CD1c-positive myeloid dendritic cell (primary cell): ENCODE data around the gene IGSF1.
"Not testable (repeated sequence)": the region's sequence is repeated elsewhere in the genome, so short reads cannot be mapped to it uniquely, and the experiment has no call there.

ENCODE experiments used
- DNase-seq: peaks from one replicate; pipeline ENCODE4 v3.0.0-alpha.2; 2016; ENCODE audit errors: extremely low spot score

Gene IGSF1

DNA sequence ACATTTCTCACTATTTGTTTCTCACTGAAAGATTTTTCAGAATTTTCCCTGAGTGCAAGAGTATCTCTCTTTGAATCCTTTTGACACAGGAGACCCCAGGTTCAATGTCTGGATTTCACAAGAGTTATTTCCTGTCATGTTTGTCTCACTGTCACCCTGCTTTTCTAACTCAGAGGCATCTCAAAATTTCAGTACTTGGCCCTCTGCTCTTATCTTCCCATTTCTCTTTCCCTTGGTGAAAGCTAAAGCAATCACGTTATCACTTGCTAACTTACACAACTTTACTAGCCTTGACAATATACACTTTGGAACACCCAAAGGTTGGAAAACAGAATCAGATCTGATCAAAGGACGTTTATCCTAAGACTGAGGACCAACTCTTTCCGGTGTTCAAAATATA lies 17.3 kb downstream of the IGSF1 start:
- no peak for DNase-seq

DNA sequence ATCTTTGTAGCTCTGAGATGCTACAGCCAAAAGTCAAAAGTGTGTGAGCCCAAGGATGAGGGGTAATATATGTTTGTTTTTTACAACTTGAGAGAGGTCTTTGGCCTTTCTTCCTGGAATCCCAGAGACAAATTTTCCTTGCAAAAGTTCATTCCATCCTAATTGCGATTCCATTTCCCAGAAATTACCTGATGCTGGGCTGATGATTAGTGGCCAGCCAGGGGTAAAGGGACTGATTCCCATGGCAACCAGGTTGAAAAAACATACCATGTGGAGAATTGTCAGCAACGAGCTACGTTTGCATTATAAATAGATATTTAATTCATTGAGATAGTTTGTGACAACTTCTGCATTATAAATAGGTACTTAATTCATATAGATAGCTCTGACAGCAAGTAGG lies 17.8 kb downstream of the IGSF1 start:
- DNase-seq = no peak

DNA sequence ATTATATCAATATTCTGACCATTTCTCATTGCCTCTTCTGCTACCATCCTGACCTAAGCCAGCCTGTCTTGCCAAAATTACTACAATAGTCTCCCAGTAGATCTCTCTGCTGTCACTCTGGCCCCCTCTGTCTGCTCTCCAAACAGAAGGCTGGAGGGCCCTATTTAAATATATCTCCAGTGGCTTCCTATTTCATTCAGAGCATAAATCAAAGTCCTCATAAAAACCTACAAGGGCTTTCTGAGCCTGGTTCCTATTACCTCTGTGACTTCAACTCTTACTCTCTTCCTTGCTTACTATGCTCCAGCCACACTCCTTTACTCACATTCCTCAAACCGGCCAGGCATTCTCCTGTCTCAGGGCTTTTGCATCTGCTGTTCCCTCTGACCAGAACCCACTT lies 19.0 kb downstream of the IGSF1 start:
- no peak for DNase-seq

DNA sequence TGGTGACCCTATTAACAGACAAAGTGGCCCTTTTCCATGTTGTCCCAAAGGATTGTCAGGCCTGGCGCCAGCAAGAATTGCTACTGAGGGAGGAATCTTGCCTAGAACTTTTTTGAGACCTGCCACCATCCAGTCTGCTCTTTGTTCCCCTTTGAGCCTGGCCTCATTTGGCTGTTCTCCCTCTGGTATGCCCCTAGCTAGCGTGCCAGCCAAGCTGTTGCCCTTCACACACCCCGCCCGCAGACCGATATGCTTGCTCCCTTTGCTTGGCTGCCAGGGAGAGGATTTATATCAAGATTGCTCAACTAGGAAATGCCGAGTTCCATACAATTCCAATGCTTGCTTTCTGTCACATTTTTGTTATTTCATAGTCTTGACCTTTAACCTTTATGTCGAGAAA lies 24.4 kb downstream of the IGSF1 start:
- DNase-seq = no peak

DNA sequence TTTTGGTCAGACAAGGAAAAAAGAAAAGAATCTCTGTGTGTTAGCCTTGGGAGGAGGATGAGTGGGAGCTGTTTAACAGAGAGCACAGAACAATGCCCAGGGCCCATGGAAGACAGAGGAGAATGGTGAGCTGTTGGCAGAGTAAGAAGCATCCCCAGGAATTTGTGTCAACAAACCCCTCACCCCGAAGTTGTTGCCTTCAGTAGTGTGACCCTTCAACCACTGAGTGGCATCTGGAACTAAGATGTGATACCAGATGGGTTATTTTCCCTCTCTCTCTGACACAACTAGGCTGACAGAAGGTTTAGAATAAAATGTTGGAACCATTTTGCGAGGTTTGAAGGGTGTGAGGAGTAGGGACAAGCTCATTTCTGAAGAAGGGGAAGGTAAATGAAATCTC lies 25.1 kb downstream of the IGSF1 start:
- no peak for DNase-seq

DNA sequence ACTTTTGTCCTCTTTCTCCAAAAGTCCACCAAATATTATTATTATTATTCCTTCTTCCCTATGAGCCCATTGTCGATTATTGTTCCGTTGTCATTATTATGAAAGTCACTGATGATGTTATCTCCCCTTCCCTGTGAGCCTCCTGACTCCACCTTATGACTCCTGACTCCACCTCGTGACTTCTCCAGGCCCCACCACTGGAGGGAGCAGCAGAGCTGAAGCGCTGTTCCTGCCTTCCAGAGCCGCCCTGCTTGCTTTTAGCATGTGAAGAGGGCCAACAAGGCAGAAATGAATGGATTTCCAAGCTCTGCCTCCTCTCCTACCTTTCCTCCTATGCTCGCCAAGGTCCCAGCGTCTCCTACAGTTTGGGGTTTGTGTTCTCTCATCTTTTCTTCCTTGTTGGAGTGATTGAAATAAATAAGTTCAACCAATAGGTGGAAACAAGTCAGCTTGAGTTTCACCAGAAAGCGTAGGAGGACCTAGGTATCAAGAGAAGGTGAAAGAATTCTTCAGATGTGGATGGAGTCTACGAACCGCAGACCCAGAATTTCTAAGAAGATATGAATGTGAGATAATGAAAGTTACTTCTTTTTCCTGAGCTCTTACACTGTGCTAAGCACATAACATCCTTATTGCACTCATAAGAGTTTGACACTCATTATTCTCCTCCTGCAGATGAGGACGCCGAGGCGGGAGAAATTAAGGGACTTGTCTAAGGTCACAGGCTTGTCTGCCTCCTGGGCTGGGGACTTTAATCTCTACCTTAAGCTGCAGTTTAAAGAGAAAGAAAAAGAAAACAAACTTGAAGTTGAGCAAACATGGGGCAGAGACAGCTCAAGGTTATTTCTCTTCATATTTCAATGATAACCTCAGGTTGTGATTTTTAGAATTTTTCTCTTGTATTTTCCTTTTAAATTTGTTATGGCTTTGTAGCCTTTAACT lies 26.1 kb downstream of the IGSF1 start:
- DNase-seq = no peak

DNA sequence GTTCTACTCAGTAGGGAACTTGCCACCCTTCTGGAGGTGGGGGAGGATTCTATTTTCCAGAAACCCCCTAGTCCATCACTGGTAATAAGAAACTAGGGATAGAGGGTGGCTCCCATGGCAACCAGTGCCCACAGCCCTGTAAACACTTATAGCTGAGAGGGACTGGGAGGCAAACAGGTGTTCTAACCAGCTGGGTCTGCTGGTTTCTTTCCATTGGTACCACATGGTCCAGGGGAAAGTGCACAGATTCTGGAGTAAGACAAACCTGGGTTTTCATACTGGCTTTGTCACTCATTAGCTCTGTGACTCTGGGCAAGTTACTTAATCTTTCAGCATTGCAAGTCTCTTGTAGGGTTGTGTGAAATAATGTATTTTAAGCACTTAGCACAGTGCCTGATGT lies 26.9 kb downstream of the IGSF1 start:
- no peak for DNase-seq

DNA sequence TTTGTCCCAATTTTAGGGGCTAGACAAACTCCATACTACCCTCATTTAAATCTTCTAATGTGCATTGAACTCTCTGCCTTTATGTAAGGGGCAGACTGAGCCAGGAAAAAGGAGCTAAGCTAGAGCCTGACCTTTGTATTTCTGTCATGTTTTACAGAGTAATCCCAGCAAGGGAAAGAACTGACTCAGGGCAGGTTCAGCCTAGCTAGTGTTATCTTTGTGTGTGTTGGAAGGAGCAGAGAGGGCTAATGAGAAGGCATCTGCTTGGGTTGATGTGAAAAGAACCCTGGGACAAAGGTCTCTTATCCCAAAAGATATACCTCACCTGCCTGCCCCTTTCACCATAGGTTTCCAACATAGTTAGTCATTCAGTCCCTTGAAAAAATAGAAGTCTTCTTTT lies 31.7 kb downstream of the IGSF1 start:
- no peak for DNase-seq

DNA sequence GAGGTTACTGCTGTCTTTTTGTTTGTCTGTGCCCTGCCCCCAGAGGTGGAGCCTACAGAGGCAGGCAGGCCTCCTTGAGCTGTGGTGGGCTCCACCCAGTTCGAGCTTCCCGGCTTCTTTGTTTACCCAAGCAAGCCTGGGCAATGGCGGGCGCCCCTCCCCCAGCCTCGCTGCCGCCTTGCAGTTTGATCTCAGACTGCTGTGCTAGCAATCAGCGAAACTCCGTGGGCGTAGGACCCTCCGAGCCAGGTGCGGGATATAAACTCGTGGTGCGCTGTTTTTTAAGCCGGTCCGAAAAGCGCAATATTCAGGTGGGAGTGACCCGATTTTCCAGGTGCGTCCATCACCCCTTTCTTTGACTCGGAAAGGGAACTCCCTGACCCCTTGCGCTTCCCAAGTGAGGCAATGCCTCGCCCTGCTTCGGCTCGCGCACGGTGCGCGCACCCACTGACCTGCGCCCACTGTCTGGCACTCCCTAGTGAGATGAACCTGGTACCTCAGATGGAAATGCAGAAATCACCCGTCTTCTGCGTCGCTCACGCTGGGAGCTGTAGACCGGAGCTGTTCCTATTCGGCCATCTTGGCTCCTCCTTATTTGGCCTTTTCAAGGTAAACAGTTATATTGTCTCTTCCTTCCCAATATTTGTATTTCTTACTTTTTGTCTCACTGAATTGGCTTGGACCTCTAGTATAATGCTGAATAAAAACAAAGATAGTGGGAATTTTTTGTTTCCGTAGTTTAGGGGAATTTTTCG lies 37.9 kb downstream of the IGSF1 start:
- DNase-seq = not testable (repeated sequence)

DNA sequence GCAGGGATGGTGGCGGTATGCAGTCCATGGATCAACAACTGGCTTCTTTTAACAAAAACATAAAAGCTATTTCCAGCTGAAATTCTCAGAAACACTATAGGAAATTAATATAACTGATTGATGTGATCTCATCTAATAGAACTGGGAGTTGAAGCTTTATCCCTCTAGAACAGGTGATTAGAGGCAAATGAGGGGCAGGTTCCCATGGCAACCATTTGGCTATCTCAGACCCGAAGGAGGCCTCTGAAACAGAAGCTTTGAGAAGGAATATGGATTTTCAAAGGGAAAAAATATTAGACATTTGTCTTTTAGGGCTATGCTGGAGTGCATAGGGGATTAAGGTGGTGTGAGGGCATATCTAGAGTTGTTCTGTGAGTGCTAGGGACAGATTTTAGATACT lies 50.0 kb downstream of the IGSF1 start:
- no peak for DNase-seq

DNA sequence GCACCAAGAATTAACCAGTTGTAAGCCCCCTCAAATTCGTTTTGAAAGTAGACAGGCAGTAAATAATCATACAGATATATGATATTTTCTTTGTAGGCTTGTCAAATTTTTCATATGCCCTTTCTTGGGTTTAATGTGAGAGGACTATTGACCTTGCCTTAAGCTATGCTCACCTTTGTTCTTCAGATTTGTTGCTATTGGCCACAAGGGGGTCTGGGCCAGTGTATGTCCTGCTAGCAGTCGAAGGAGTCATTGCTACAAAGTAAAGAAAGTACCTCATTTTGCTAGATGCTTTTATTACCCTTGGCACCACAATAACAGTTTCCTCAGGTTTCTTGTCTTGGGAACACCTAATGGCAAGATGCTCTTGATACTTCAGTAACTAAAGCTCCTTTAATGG lies 51.7 kb downstream of the IGSF1 start:
- DNase-seq = no peak

DNA sequence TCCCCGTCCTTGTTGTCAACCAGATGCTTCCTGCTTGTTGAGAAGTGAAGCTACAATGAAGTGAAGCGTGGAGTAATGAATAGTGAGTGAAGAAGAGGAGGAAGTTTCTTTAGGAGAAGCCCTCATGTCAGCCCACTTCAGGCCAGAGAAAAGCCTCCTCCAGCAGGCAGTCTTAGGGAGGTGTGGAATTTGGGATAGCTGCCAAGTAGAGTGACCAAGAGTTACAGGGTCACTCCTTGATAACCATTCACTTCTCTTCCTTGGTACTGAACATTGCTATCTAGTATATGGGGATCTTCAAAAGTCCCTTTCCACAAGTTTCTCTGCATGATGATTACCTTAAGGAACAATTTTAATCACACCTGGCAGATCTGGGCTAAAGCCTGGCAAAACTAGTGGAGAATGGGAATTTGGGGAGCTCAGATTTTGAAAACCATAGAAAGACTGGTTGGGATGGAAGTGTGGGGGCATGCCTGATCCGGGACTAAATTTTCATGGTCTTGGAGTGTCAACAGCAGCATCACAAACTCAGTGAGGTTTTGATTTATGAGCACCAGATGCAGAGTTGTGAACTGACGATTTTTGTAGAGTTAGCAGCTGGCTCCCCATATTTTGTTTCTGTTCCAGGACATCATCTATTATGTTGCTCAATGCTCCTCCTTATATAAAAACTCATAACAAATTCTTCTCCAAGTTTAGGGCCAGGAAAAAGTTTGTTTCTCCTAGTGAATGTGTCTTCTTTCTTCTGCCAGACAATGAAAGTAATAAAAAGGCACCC lies 53.1 kb downstream of the IGSF1 start:
- no peak for DNase-seq

DNA sequence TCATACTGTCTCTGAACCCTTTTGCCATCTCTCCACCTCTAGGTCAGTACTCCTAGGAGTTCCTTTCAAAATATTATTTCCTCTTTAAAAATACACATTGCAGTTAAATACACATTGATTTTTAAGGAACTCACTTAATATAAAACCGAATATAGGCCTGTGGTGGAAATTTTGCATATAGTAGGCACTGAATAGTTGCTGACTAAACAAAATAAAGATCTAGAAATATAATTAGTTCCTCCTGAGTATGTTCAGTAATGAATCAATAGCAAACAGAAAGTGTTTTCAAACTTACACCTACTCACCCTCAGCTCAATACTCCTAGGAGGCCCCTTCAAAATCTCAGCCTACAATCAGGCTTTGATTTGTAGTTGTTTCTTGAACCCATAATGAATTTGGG lies 61.5 kb downstream of the IGSF1 start:
- DNase-seq = no peak

DNA sequence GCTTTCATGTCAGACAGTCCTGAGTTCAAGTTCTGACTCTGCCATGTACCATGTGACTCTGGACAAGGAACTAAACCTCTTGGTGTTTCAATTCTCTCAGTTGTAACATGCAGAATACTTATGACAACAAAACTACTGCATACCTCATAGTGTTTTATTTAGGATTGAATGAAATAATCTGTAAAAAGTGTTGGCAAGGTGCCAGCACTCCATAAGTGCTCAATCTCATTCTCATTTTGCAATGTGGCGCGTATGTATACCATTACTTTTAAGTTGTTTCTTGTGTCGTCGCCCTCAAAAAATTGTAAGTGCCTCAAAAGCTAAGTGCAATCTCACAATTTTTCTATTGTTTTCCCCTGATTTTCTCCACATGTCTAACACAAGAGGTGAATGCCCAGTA lies 62.5 kb downstream of the IGSF1 start:
- DNase-seq = no peak

DNA sequence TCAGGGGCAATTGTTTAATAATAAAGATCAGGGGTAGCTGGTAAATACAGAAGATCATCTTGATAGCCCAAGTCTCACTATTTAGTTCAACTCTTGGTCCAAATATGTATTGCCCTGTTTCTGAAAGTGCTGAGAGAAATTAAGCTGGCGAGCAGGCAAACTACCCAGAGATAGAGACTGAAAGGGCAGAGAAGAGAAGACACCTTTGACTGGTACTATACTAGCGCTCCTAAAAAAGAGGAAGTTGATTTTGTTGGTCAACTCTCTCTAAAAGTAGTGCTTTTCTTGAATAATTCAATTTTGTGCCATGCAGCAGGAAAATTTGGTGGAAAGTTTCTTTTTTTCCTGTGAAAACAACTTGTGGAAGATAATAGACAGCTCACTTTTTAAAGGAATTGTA lies 64.0 kb downstream of the IGSF1 start:
- no peak for DNase-seq
